GM12864 (cell line): ENCODE results near the gene FAM20C.

Source experiments
- DNase-seq: peaks from one replicate; pipeline ENCODE4 v3.0.0-alpha.2; 2011; ENCODE audit warnings: low read depth
- H3K4me3 ChIP-seq: 2 replicates; pipeline ENCODE4 v1.5.1; 2011; ENCODE audit warnings: mild to moderate bottlenecking, low read depth, low read length, control low read depth
- CTCF ChIP-seq: IDR thresholded peaks from 2 replicates; pipeline ENCODE4 v1.5.1; 2011; ENCODE audit warnings: low read depth, mild to moderate bottlenecking, moderate library complexity, low read length, control low read depth, inconsistent platforms; ENCODE audit errors: missing control alignments

Gene FAM20C

GRCh38 chr7:169276-170172, 22.8 kb upstream of the FAM20C start:
- no peak for DNase-seq
- TF ChIP-seq CTCF: no peak
- no peak overlapping the region for H3K4me3 ChIP-seq

- H3K4me3 ChIP-seq: no peak overlapping the region
- TF ChIP-seq CTCF: no peak
- no peak for DNase-seq
Observed at GRCh38 chr7:170551-171363, 21.6 kb upstream of the FAM20C start.

DNA sequence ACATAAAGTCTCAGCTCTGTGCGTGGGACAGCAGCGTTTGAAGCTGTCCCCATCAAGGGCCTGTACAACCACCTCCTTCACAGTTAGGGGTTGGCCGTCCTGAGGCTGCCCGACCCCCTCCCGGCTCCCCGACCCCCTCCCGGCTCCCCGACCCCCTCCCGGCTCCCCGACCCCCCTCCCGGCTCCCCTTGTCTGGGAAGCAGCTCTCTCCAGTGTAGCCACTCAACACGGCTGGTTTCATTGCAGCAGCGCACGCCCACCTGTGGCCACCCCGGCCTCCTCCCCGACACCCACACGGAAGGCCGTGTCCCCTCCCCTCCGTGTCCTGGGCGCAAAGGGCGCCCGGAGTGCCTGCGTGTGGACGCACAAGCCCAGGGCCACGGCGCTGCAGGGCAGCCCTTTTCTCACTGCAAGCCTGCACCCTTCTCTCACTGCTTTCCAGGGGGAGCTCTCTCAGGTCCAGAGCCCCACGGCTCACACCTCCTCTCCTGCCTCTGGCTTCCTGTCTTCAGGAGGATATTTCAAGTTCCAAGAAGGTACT, 20.9 kb upstream of the FAM20C start:
- no peak overlapping the region for H3K4me3 ChIP-seq
- DNase-seq: no peak
- TF ChIP-seq CTCF: no peak

- TF ChIP-seq CTCF: no peak
- no peak for DNase-seq
Observed at GRCh38 chr7:171912-172515, 20.4 kb upstream of the FAM20C start.

DNA sequence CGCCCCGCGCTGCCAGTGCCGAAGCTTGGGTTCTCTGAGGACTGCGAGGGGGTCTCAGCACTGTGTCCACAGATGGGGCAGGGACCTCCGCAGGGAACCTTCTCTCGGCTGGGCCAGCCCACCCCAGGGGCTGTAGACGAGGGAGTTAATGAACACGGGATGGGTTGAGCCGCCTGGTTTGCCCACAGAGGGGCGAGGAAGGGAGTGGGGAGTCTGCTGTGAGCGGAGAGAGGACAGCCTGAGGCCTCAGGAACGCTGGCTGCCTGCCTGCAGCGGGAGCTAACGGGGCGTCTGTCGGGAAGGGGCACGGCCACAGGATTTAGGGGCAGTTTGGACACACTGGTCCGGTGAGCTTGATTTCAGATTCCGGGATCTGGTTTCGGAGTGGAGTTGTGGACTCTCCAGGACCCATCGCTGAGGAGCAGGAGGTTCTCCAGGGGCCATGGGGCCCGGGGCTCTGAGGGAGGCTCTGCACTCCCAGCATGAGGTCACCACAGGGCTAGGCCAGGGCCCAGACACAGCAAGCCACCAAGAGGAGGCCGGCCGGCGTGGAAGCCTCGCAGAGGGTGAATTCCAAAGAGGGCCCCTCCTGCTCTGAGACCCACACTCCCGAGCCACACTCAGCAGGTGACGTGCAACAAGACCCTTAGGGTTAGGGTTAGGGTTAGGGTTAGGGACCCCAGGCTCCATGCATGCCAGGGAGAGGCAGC, 19.0 kb upstream of the FAM20C start:
- TF ChIP-seq CTCF: no peak
- no peak overlapping the region for H3K4me3 ChIP-seq
- no peak for DNase-seq

More at GRCh38 chr7:171912-172515, 20.4 kb upstream of the FAM20C start:
- no peak overlapping the region for H3K4me3 ChIP-seq

- H3K4me3 ChIP-seq: no peak overlapping the region
- no peak for DNase-seq
Observed at GRCh38 chr7:174716-175115, 17.7 kb upstream of the FAM20C start.

More at GRCh38 chr7:174716-175115, 17.7 kb upstream of the FAM20C start:
- TF ChIP-seq CTCF: no peak
